Stomach (tissue), 9 donors: ENCODE measurements around the gene RAI1. TPM values are rescaled to one million over a fixed set of nuclear protein-coding genes. Genes with fewer than 3 reads are reported as not detected.

Source experiments
- DNase-seq, 2 donors: peaks; one replicate each; pipeline versions ENCODE4 v3.0.0 to v3.0.0-alpha.2; 2013 to 2019
- H3K27ac ChIP-seq, 5 donors: fragments of 200-600 bp in 4 of 5; sonication (generic) in 4 of 5; one replicate each; pipeline ENCODE4 v1.5.1; 2013 to 2019; ENCODE audit warnings: mild to moderate bottlenecking in 1 of 5, moderate library complexity in 1 of 5
- H3K27me3 ChIP-seq, 3 donors: fragments of 200-600 bp; sonication (generic); one replicate each; pipeline ENCODE4 v1.5.1; 2017 to 2019; ENCODE audit warnings: mixed run types in 1 of 3
- H3K36me3 ChIP-seq, 4 donors: fragments of 200-600 bp; sonication (generic); 1 replicate in 3 of 4; 2 replicates in 1 of 4; pipeline ENCODE4 v1.5.1; 2016 to 2019
- H3K4me1 ChIP-seq, 4 donors: fragments of 200-600 bp; sonication (generic); one replicate each; pipeline ENCODE4 v1.5.1; 2016 to 2019
- H3K4me3 ChIP-seq, 4 donors: fragments of 200-600 bp; sonication (generic) in 3 of 4; one replicate each; pipeline ENCODE4 v1.5.1; 2016 to 2019; ENCODE audit warnings: mild to moderate bottlenecking in 1 of 4
- H3K9me3 ChIP-seq, 4 donors: fragments of 200-600 bp; sonication (generic); one replicate each; pipeline ENCODE4 v1.5.1; 2016 to 2019
- CTCF ChIP-seq, 7 experiments: fragments of 450-650 bp in 4 of 7; fragments of 200-600 bp in 3 of 7; sonication (generic) in 3 of 7; IDR thresholded peaks; one replicate each; pipeline ENCODE4 v1.5.1; 2016 to 2019; ENCODE audit warnings: antibody characterized with exemption in 7 of 7, control low read depth in 2 of 7, mild to moderate bottlenecking in 1 of 7
- EP300 ChIP-seq: sonication (generic); formaldehyde crosslinking; IDR thresholded peaks from one replicate; pipeline ENCODE4 v1.6.1; 2017; ENCODE audit warnings: antibody characterized with exemption
- POLR2A ChIP-seq, 4 donors: fragments of 450-650 bp; IDR thresholded peaks; one replicate each; pipeline ENCODE4 v1.6.1; 2016; ENCODE audit warnings: antibody characterized with exemption in 4 of 4, control low read depth in 2 of 4, mild to moderate bottlenecking in 1 of 4, moderate library complexity in 1 of 4
- POLR2AphosphoS5 ChIP-seq, 3 donors: sonication (generic); formaldehyde crosslinking; IDR thresholded peaks; one replicate each; pipeline ENCODE4 v1.6.1; 2016; ENCODE audit warnings: antibody characterized with exemption in 3 of 3
- WGBS, 5 donors: extraction: QIAGEN DNeasy Blood & Tissue Kit in 3 of 5; methylation state at CpG; one replicate each; pipeline versions ENCODE4 v1.1.5 to v1.1.7; 2013 to 2018; 5-methylcytosine and 5-hydroxymethylcytosine counted together
- intact Hi-C: fragments of 100-400 bp; cut with DNase I; formaldehyde crosslinking; loops from one replicate; pipeline ENCODE4 v1.15.1; 2023; ENCODE audit warnings: low total_unique reads
- polyA plus RNA-seq, 3 donors: library from polyadenylated mRNA; stranded (reverse); fragments of 200-250 nt; gene quantifications; one replicate each; pipeline ENCODE4 v1.2.3, GENCODE V29; 2013
- total RNA-seq, 5 donors: library from RNA; depleted of rRNA; stranded (reverse); fragments of >200 nt; gene quantifications; one replicate each; pipeline versions ENCODE4 v1.1.0 to v1.2.3, GENCODE V29; 2014 to 2016
- donor health status: healthy with polysubstance abuse.
- donor health status: Bipolar disorder and iron deficiency.
- donor health status: healthy.

RAI1 gene
- total and polyA plus RNA-seq, 8 donors: 4.6 to 94.5 (median 28.3) TPM

DNA sequence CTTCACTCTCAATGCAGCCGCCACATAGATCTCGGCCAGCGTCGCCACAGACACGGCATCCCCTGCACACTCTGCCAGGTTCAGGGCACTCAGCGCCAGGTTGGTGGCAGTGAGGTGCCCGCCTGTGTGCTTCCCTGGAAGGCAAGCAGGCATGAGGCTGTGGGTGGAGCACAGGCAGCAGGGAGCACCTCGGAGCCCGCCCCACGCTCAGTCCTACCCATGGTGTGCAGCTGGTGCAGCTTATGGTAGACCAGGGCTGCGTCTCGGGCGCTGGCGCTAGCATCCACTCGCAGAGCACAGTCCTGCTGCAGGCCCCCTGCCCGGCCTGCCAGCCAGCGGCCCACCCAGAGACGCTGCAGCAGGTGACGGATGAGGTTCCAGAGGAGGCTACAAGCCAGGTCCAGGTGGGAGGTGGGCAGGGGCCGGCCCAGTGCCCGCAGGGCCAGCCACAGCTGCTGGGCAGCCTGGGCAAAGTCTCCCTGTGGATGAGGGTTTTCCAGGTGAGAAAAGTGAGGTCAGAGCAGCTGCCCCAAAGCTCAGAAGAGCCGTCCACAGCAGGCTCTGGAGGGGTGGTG is 135.1 kb downstream of the RAI1 start:
- TF ChIP-seq EP300: no peak
- no peak for TF ChIP-seq CTCF (IDR thresholded peaks at IDR 0.05)
- TF ChIP-seq POLR2AphosphoS5 (IDR thresholded peaks at IDR 0.05): no peak
- no peak for TF ChIP-seq POLR2A (IDR thresholded peaks at IDR 0.05)
- Histone ChIP-seq H3K27ac (peak overlapping the region in 1 of 5 donors; percentile 42), H3K4me3 (no peak overlapping the region), H3K36me3 (peaks cover 66 to 85% (median 77%) of the 10 kb centered on the region in 4 donors), H3K9me3 (no peaks in the 10 kb centered on the region), H3K4me1 (peaks cover 40 to 82% (median 63%) of the 10 kb centered on the region in 4 donors), H3K27me3 (no peaks in the 10 kb centered on the region)
- DNase-seq: no peak
- WGBS, 5 donors: 81 to 93% (median 92%) methylated on average over 9 to 22 of the region's 22 CpGs
- intact Hi-C loops: no loop called here

- no peak for DNase-seq
- Histone ChIP-seq H3K36me3 (peaks cover 66 to 80% (median 77%) of the 10 kb centered on the region in 4 donors), H3K27me3 (no peaks in the 10 kb centered on the region), H3K4me3 (no peak overlapping the region), H3K27ac (peak overlapping the region in 2 of 5 donors; percentile 27 to 54), H3K4me1 (peaks cover 40 to 82% (median 63%) of the 10 kb centered on the region in 4 donors), H3K9me3 (no peaks in the 10 kb centered on the region)
- intact Hi-C loops: no loop called here
- 88 to 93% (median 90%) methylated on average over 15 to 24 of the region's 24 CpGs for WGBS, 5 donors
- no peak for TF ChIP-seq POLR2A (IDR thresholded peaks at IDR 0.05)
- no peak for TF ChIP-seq POLR2AphosphoS5 (IDR thresholded peaks at IDR 0.05)
- no peak for TF ChIP-seq CTCF (IDR thresholded peaks at IDR 0.05)
- no peak for TF ChIP-seq EP300
Observed at GRCh38 chr17:17816831-17817551, 135.7 kb downstream of the RAI1 start.

GRCh38 chr17:17817552-17817947 is 136.3 kb downstream of the RAI1 start:
- Histone ChIP-seq H3K27ac (peak overlapping the region in 3 of 5 donors; percentile 20 to 54 (median 27)), H3K36me3 (peaks cover 66 to 78% (median 76%) of the 10 kb centered on the region in 4 donors), H3K9me3 (no peaks in the 10 kb centered on the region), H3K27me3 (no peaks in the 10 kb centered on the region), H3K4me3 (no peak overlapping the region), H3K4me1 (peaks cover 40 to 82% (median 63%) of the 10 kb centered on the region in 4 donors)
- intact Hi-C loops: no loop called here
- DNase-seq: no peak
- no peak for TF ChIP-seq EP300
- no peak for TF ChIP-seq POLR2A (IDR thresholded peaks at IDR 0.05)
- no peak for TF ChIP-seq CTCF (IDR thresholded peaks at IDR 0.05)
- no peak for TF ChIP-seq POLR2AphosphoS5 (IDR thresholded peaks at IDR 0.05)
- WGBS, 5 donors: 74 to 89% (median 82%) methylated on average over 8 to 10 of the region's 10 CpGs

DNA sequence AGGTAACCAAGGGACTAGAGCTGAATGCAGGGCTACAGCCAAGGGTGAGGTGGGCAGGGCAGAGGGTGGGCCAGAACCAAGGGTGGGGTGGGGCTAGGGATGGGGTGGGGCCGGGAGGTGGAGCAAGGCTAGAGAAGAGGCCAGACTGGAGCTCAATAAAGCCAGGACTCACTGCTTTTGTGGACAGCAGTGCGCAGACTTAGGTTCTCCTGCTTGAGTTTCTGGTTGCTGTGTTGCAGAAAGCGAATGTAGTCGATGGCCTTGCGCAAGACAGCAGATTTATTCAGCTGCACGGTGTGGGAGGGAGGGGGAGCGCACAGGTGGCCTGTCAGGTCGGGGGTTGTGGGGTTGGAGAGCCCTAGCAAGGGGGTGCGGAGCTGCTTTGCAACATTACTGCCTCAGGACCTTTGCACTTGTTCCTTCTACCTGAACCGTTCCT is 136.8 kb downstream of the RAI1 start:
- intact Hi-C loops: no loop called here
- Histone ChIP-seq H3K27ac (peak overlapping the region in 3 of 5 donors; percentile 27 to 54 (median 33)), H3K9me3 (no peaks in the 10 kb centered on the region), H3K36me3 (peaks cover 62 to 72% (median 70%) of the 10 kb centered on the region in 4 donors), H3K4me3 (no peak overlapping the region), H3K4me1 (peaks cover 43 to 82% (median 67%) of the 10 kb centered on the region in 4 donors), H3K27me3 (no peaks in the 10 kb centered on the region)
- 47 to 73% (median 61%) methylated on average over 9 to 10 of the region's 10 CpGs for WGBS, 5 donors
- TF ChIP-seq EP300 (no peak), POLR2AphosphoS5 (IDR thresholded peaks at IDR 0.05) (no peak), CTCF (IDR thresholded peaks at IDR 0.05) (no peak), POLR2A (IDR thresholded peaks at IDR 0.05) (no peak)
- peak in 1 of 2 donors; percentile 78 for DNase-seq
